Thyroid gland (tissue), 4 donors: ENCODE data around the gene BLOC1S5. TPM values are rescaled to one million over a fixed set of nuclear protein-coding genes. Genes with fewer than 3 reads are reported as not detected.

Experiments
- DNase-seq, 2 donors: peaks; one replicate each; pipeline ENCODE4 v3.0.0-alpha.2; 2019
- H3K27ac ChIP-seq, 3 donors: fragments of 200-600 bp; sonication (generic); 1 replicate in 2 of 3; 2 replicates in 1 of 3; pipeline ENCODE4 v1.5.1; 2016 to 2019; ENCODE audit warnings: mild to moderate bottlenecking in 1 of 3, moderate library complexity in 1 of 3
- H3K27me3 ChIP-seq: fragments of 200-600 bp; sonication (generic); one replicate; pipeline ENCODE4 v1.5.1; 2019
- H3K36me3 ChIP-seq, 2 donors: fragments of 200-600 bp; sonication (generic); one replicate each; pipeline ENCODE4 v1.5.1; 2016 to 2019
- H3K4me1 ChIP-seq, 2 donors: fragments of 200-600 bp; sonication (generic); one replicate each; pipeline ENCODE4 v1.5.1; 2017 to 2019
- H3K4me3 ChIP-seq, 3 donors: fragments of 200-600 bp; sonication (generic); replicated peaks in 1 of 3; 1 replicate in 2 of 3; 2 replicates in 1 of 3; pipeline ENCODE4 v1.5.1; 2016; ENCODE audit warnings: mild to moderate bottlenecking in 1 of 3
- H3K9me3 ChIP-seq: fragments of 200-600 bp; sonication (generic); one replicate; pipeline ENCODE4 v1.5.1; 2017
- CTCF ChIP-seq, 6 experiments: fragments of 200-600 bp in 3 of 6; fragments of 450-650 bp in 3 of 6; sonication (generic) in 3 of 6; IDR thresholded peaks; one replicate each; pipeline ENCODE4 v1.5.1; 2016 to 2019; ENCODE audit warnings: antibody characterized with exemption in 6 of 6, mild to moderate bottlenecking in 2 of 6, inconsistent platforms in 1 of 6, moderate library complexity in 1 of 6
- POLR2A ChIP-seq, 2 donors: fragments of 450-650 bp; IDR thresholded peaks; one replicate each; pipeline ENCODE4 v1.6.1; 2017; ENCODE audit warnings: antibody characterized with exemption in 2 of 2, mild to moderate bottlenecking in 2 of 2, moderate library complexity in 1 of 2
- WGBS, 2 donors: methylation state at CpG; one replicate each; pipeline ENCODE4 v1.1.5; 2017; 5-methylcytosine and 5-hydroxymethylcytosine counted together
- intact Hi-C: fragments of 100-400 bp; cut with DNase I; formaldehyde crosslinking; loops from one replicate; pipeline ENCODE4 v1.15.1; 2023
- total RNA-seq, 4 donors: library from RNA; depleted of rRNA; stranded (reverse); fragments of >200 nt; gene quantifications; one replicate each; pipeline ENCODE4 v1.2.3, GENCODE V29; 2016

Gene BLOC1S5
- total RNA-seq, 4 donors from 2014 or later = 15.2 to 27.7 (median 19.9) TPM

- intact Hi-C loops = loop anchor here (5.0 kb wide), 1 partner anchor 278 kb away; no protein-coding TSS in a partner anchor
- 82 to 91% methylated on average over 1 of the region's 1 CpG for WGBS, 2 donors
- no peak for DNase-seq
- Histone ChIP-seq H3K4me3 (no peak overlapping the region), H3K9me3 (no peaks in the 10 kb centered on the region), H3K36me3 (no peaks in the 10 kb centered on the region), H3K27me3 (no peaks in the 10 kb centered on the region), H3K27ac (no peak overlapping the region), H3K4me1 (no peaks in the 10 kb centered on the region)
- TF ChIP-seq POLR2A (IDR thresholded peaks at IDR 0.05) (no peak), CTCF (IDR thresholded peaks at IDR 0.05) (no peak)
Measured at GRCh38 chr6:8000636-8001035, 63.6 kb downstream of the BLOC1S5 start.

GRCh38 chr6:8000188-8000596 lies 64.0 kb downstream of the BLOC1S5 start:
- no peak for DNase-seq
- intact Hi-C loops = loop anchor here (5.0 kb wide), 1 partner anchor 278 kb away; no protein-coding TSS in a partner anchor
- TF ChIP-seq CTCF (IDR thresholded peaks at IDR 0.05) (no peak), POLR2A (IDR thresholded peaks at IDR 0.05) (no peak)
- no peak overlapping the region for H3K4me3 ChIP-seq
- no peaks in the 10 kb centered on the region for H3K27me3 ChIP-seq
- H3K36me3 ChIP-seq = no peaks in the 10 kb centered on the region
- H3K27ac ChIP-seq = no peak overlapping the region
- WGBS, 2 donors = 69 to 73% methylated on average over 4 of the region's 4 CpGs
- H3K4me1 ChIP-seq = no peaks in the 10 kb centered on the region
- no peaks in the 10 kb centered on the region for H3K9me3 ChIP-seq

- TF ChIP-seq POLR2A (IDR thresholded peaks at IDR 0.05) (no peak), CTCF (IDR thresholded peaks at IDR 0.05) (no peak)
- Histone ChIP-seq H3K9me3 (no peaks in the 10 kb centered on the region), H3K4me1 (no peaks in the 10 kb centered on the region), H3K27me3 (no peaks in the 10 kb centered on the region), H3K27ac (no peak overlapping the region), H3K4me3 (no peak overlapping the region), H3K36me3 (no peaks in the 10 kb centered on the region)
- 68 to 74% methylated on average over 3 of the region's 3 CpGs for WGBS, 2 donors
- DNase-seq = no peak
- intact Hi-C loops = no loop called here
Measured at GRCh38 chr6:7999201-7999600, 65.0 kb downstream of the BLOC1S5 start.

- no peak for DNase-seq
- TF ChIP-seq POLR2A (IDR thresholded peaks at IDR 0.05) (no peak), CTCF (IDR thresholded peaks at IDR 0.05) (no peak)
- no peak overlapping the region for H3K27ac ChIP-seq
- 95 to 96% methylated on average over 7 of the region's 7 CpGs for WGBS, 2 donors
- H3K36me3 ChIP-seq = no peaks in the 10 kb centered on the region
- no peaks in the 10 kb centered on the region for H3K9me3 ChIP-seq
- intact Hi-C loops = no loop called here
- no peak overlapping the region for H3K4me3 ChIP-seq
- no peaks in the 10 kb centered on the region for H3K27me3 ChIP-seq
- H3K4me1 ChIP-seq = no peaks in the 10 kb centered on the region
Measured at GRCh38 chr6:7998103-7998725, 66.0 kb downstream of the BLOC1S5 start.

- Histone ChIP-seq H3K4me1 (no peaks in the 10 kb centered on the region), H3K27me3 (no peaks in the 10 kb centered on the region), H3K36me3 (no peaks in the 10 kb centered on the region), H3K27ac (no peak overlapping the region), H3K9me3 (no peaks in the 10 kb centered on the region), H3K4me3 (no peak overlapping the region)
- DNase-seq = no peak
- TF ChIP-seq CTCF (IDR thresholded peaks at IDR 0.05) = no peak
- no peak for TF ChIP-seq POLR2A (IDR thresholded peaks at IDR 0.05)
- intact Hi-C loops = no loop called here
- WGBS, 2 donors = 81 to 87% methylated on average over 3 of the region's 3 CpGs
Measured at GRCh38 chr6:7997286-7997685, 66.9 kb downstream of the BLOC1S5 start.
